ENCODE measurements around the gene OXGR1.
A peak's percentile ranks its signal among the peaks of the same experiment; 100 is the strongest.

The OXGR1 gene

DNA sequence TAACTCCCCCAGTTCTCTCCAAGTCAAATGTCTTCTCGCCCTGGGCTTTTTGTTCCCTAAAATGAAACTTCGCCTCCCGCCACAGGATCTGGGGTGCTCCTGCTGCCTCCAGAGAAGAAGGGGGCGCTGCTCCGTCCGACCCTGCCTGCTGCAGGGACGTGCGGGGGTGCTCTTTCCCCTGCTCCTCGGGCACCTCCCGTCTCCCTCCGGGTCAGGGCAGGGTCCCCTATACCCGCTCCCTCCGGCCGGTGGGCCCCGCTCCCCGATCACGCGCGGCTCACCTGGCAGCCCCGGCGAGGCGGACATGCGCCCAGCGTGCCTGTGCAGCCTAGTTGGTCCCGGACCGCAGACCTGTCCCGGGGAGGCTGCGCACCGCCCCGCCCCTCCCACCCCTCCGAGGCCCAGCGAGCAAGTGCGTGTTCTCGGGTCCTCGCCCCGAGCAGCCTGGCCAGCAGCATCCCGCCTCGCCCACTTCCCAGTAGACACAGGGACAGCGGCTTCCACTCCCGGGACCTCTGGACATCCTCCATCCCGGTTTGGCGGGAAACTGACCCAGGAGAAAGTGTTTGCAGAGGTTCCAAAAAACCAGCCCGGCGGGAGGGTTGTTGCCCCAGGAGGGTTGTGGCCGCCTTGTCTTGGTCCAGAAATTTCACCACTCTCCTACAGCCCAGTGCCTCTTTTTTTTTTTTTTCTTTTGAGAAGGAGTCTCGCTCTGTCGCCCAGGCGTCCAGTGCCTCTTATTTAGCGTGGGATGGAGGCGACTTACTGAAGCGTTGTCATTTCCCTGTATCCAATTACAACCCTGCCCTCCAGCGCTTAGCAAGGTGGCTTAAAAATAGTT is at the start of gene OXGR1:
Gene OXGR1 (minus strand): TSS at position 460 of the 841 bp plus-strand sequence. CDS start 6,717 bp downstream, outside the sequence.
- no peaks in the 10 kb centered on the region for H3K9me2 ChIP-seq (replicated peaks; ENCODE audit: insufficient read depth, low read length)
- H3K4me2 ChIP-seq (ENCODE audit: low read depth, low read length) = peak within 1 kb of the TSS; percentile 74
- H4K20me1 ChIP-seq (ENCODE audit: insufficient read depth, low read length) = no peaks in the 10 kb centered on the region
- H3K9me3 ChIP-seq (replicated peaks; ENCODE audit: insufficient read depth, low read length) = no peaks in the 10 kb centered on the region
- peak within 1 kb of the TSS; percentile 55; the same call in 1 of the 2 replicates for H3K9ac ChIP-seq (ENCODE audit: low read length)
- no peaks in the 10 kb centered on the region for H3K36me3 ChIP-seq (replicated peaks; ENCODE audit: insufficient read depth, low read length)
- H3K4me1 ChIP-seq (ENCODE audit: low read length) = no peaks in the 10 kb centered on the region
- DNase-seq = peak; percentile 42
- no peaks in the 10 kb centered on the region for H3K27me3 ChIP-seq (replicated peaks; ENCODE audit: insufficient read depth, low read length)
- no peaks in the 10 kb centered on the region for H3F3A ChIP-seq (ENCODE audit: insufficient read depth, low read length)
- H3K27ac ChIP-seq (ENCODE audit: low read length) = no peak within 1 kb of the TSS
- TF ChIP-seq CTCF (IDR thresholded peaks at IDR 0.05; ENCODE audit: low read length) = peak; percentile 42
- TF ChIP-seq EZH2 (optimal IDR thresholded peaks at IDR 0.05; ENCODE audit: low read depth, low read length) = no peak
- TF ChIP-seq EZH2phosphoT487 (IDR thresholded peaks at IDR 0.05; ENCODE audit: low read length) = no peak
- peak within 1 kb of the TSS; percentile 81 for H2AFZ ChIP-seq (ENCODE audit: low read length)
- peak within 1 kb of the TSS; percentile 78 for H3K4me3 ChIP-seq (ENCODE audit: low read length)
- no peaks in the 10 kb centered on the region for H3K79me2 ChIP-seq (ENCODE audit: low read length)

DNA sequence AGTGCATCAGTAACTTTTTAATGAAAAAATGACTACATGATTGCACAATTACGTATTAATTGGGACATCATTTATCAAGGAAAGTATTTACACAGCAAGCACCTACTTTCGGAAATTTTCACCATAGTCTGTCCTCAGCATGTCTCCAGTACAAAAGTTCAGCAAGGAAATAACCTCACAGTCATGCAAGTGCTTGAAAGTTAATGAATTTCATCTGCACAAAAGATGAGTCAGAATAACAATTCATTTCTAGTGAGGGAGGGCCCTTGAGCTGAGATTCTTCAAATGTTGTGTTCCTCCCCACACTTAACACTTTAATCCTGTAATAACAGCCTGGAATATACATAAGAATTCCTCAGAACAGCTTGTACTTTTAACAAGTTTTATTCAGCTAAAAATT is 49.0 kb upstream of the OXGR1 start:
- no peaks in the 10 kb centered on the region for H4K20me1 ChIP-seq (ENCODE audit: insufficient read depth, low read length)
- H3K27ac ChIP-seq (ENCODE audit: low read length) = no peak overlapping the region
- no peaks in the 10 kb centered on the region for H3K9me2 ChIP-seq (replicated peaks; ENCODE audit: insufficient read depth, low read length)
- no peaks in the 10 kb centered on the region for H3K4me1 ChIP-seq (ENCODE audit: low read length)
- H3K79me2 ChIP-seq (ENCODE audit: low read length) = no peaks in the 10 kb centered on the region
- H3K27me3 ChIP-seq (replicated peaks; ENCODE audit: insufficient read depth, low read length) = no peaks in the 10 kb centered on the region
- no peak overlapping the region for H3K9ac ChIP-seq (ENCODE audit: low read length)
- H3K36me3 ChIP-seq (replicated peaks; ENCODE audit: insufficient read depth, low read length) = no peaks in the 10 kb centered on the region
- no peak overlapping the region for H3K4me3 ChIP-seq (ENCODE audit: low read length)
- H3K9me3 ChIP-seq (replicated peaks; ENCODE audit: insufficient read depth, low read length) = no peaks in the 10 kb centered on the region
- H2AFZ ChIP-seq (ENCODE audit: low read length) = no peak overlapping the region
- H3F3A ChIP-seq (ENCODE audit: insufficient read depth, low read length) = no peaks in the 10 kb centered on the region
- TF ChIP-seq EZH2 (optimal IDR thresholded peaks at IDR 0.05; ENCODE audit: low read depth, low read length) = no peak
- TF ChIP-seq CTCF (IDR thresholded peaks at IDR 0.05; ENCODE audit: low read length) = no peak
- TF ChIP-seq EZH2phosphoT487 (IDR thresholded peaks at IDR 0.05; ENCODE audit: low read length) = no peak
- no peak overlapping the region for H3K4me2 ChIP-seq (ENCODE audit: low read depth, low read length)
- DNase-seq = no peak

GRCh38 chr13:97030705-97031452 is 36.6 kb upstream of the OXGR1 start:
- Histone ChIP-seq H3K27me3 (replicated peaks; ENCODE audit: insufficient read depth, low read length) (no peaks in the 10 kb centered on the region), H3K4me3 (ENCODE audit: low read length) (no peak overlapping the region), H3K79me2 (ENCODE audit: low read length) (no peaks in the 10 kb centered on the region), H3K9me3 (replicated peaks; ENCODE audit: insufficient read depth, low read length) (no peaks in the 10 kb centered on the region), H3K36me3 (replicated peaks; ENCODE audit: insufficient read depth, low read length) (no peaks in the 10 kb centered on the region), H3K9ac (ENCODE audit: low read length) (no peak overlapping the region), H3K27ac (ENCODE audit: low read length) (no peak overlapping the region), H3F3A (ENCODE audit: insufficient read depth, low read length) (no peaks in the 10 kb centered on the region), H3K9me2 (replicated peaks; ENCODE audit: insufficient read depth, low read length) (no peaks in the 10 kb centered on the region), H2AFZ (ENCODE audit: low read length) (no peak overlapping the region), H3K4me2 (ENCODE audit: low read depth, low read length) (no peak overlapping the region), H3K4me1 (ENCODE audit: low read length) (no peaks in the 10 kb centered on the region), H4K20me1 (ENCODE audit: insufficient read depth, low read length) (no peaks in the 10 kb centered on the region)
- TF ChIP-seq EZH2 (optimal IDR thresholded peaks at IDR 0.05; ENCODE audit: low read depth, low read length) = no peak
- TF ChIP-seq CTCF (IDR thresholded peaks at IDR 0.05; ENCODE audit: low read length) = peak; percentile 32
- TF ChIP-seq EZH2phosphoT487 (IDR thresholded peaks at IDR 0.05; ENCODE audit: low read length) = no peak
- peak; percentile 35 for DNase-seq

Data from MM.1S (cell line).